Measurements from ENCODE around the gene PIGV. TPM values are rescaled to one million over a fixed set of nuclear protein-coding genes. Genes with fewer than 3 reads are reported as not detected.

The PIGV gene
- total and polyA plus RNA-seq, 2 donors (not counting 1 experiment from before 2014, with no cell fraction given) = 9.2 to 17.4 TPM

- Mint-ChIP-seq H3K4me1 (no peaks in the 10 kb centered on the region), H3K27ac (peak overlapping the region; percentile 65)
- peak overlapping the region in 1 of 2 donors; percentile 46 for H3K27ac ChIP-seq (ENCODE audit: low read length in 2 of 2)
Observed at GRCh38 chr1:26771285-26771642, 16.5 kb upstream of the PIGV start.

More at GRCh38 chr1:26771285-26771642, 16.5 kb upstream of the PIGV start:
- no peak for TF ChIP-seq CTCF (IDR thresholded peaks at IDR 0.05)
- no peak for TF ChIP-seq EZH2 (IDR thresholded peaks at IDR 0.05; ENCODE audit: borderline replicate concordance, insufficient read depth, low read depth, low read length, poor library complexity, severe bottlenecking)
- Histone ChIP-seq H4K20me1 (ENCODE audit: control insufficient read depth, insufficient read depth, low read length, poor library complexity, severe bottlenecking) (peaks cover 8% of the 10 kb centered on the region), H3K9me3 (ENCODE audit: control extremely low read depth in 1 of 3, control insufficient read depth in 2 of 3, insufficient read depth in 1 of 3, low read length in 2 of 3) (no peaks in the 10 kb centered on the region), H3K9ac (ENCODE audit: low read length) (no peak overlapping the region), H3K79me2 (ENCODE audit: control insufficient read depth, insufficient read depth, low read length) (peaks cover 36% of the 10 kb centered on the region), H3K4me1 (ENCODE audit: control insufficient read depth in 2 of 2, insufficient read depth in 2 of 2, low read length in 2 of 2) (no peaks in the 10 kb centered on the region), H3K36me3 (replicated peaks in 1 of 2; ENCODE audit: control extremely low read depth in 1 of 2, control insufficient read depth in 1 of 2, extremely low read depth in 1 of 2, insufficient read depth in 2 of 2, low read length in 1 of 2) (peaks cover 10 to 97% of the 10 kb centered on the region in 2 experiments), H3K27me3 (replicated peaks in 1 of 4; ENCODE audit: control extremely low read depth in 1 of 4, control insufficient read depth in 3 of 4, insufficient read depth in 4 of 4, low read length in 3 of 4) (no peaks in the 10 kb centered on the region), H2AFZ (ENCODE audit: insufficient read depth, low read depth, low read length, poor library complexity, severe bottlenecking) (no peak overlapping the region), H3K4me3 (ENCODE audit: control extremely low read depth in 1 of 5, extremely low read depth in 1 of 5, insufficient read depth in 1 of 5, low read depth in 2 of 5, low read length in 4 of 5) (no peak overlapping the region), H3K4me2 (replicated peaks; ENCODE audit: low read depth, low read length, poor library complexity, severe bottlenecking) (no peak overlapping the region)
- no peak for DNase-seq
- Mint-ChIP-seq H3K4me3 (no peak overlapping the region), H3K9me3 (ENCODE audit: insufficient read depth) (no peaks in the 10 kb centered on the region), H3K27me3 (no peaks in the 10 kb centered on the region)
- intact Hi-C loops (cut with micrococcal nuclease) = no loop called here
- CTCF ChIA-PET = interaction anchor here (2.1 kb wide), 1 partner anchor 18 kb away, joined by 10 read pairs; no protein-coding TSS in a partner anchor
- WGBS (ENCODE audit: insufficient coverage) = 55% methylated on average over 2 of the region's 3 CpGs
- ATAC-seq (ENCODE audit: low read depth) = no peak
- POLR2A ChIA-PET = interaction anchor here (0.7 kb wide), 1 partner anchor 17 kb away, joined by 3 read pairs; no protein-coding TSS in a partner anchor
